ENCODE measurements around the gene SRM.
"Not testable (repeated sequence)": the region's sequence is repeated elsewhere in the genome, so short reads cannot be mapped to it uniquely, and the experiment has no call there.

The SRM gene

GRCh38 chr1:11044849-11045427 is 14.9 kb downstream of the SRM start:
- no peak for DNase-seq (ENCODE audit: low spot score)

GRCh38 chr1:11044086-11044848 is 15.6 kb downstream of the SRM start:
- no peak for DNase-seq (ENCODE audit: low spot score)

GRCh38 chr1:11042995-11043874 is 16.6 kb downstream of the SRM start:
- no peak for DNase-seq (ENCODE audit: low spot score)

GRCh38 chr1:11042065-11042464 is 17.8 kb downstream of the SRM start:
- no peak for DNase-seq (ENCODE audit: low spot score)

- DNase-seq (ENCODE audit: low spot score), result no peak
These were observed 18.8 kb downstream of the SRM start for GRCh38 chr1:11041048-11041447.

GRCh38 chr1:11040105-11040429 is 19.8 kb downstream of the SRM start:
- not testable (repeated sequence) for DNase-seq (ENCODE audit: low spot score)

GRCh38 chr1:11039351-11040104 is 20.3 kb downstream of the SRM start:
- DNase-seq (ENCODE audit: low spot score), result no peak

- peak; percentile 81 for DNase-seq (ENCODE audit: low spot score)
These were observed 22.1 kb downstream of the SRM start for GRCh38 chr1:11037740-11038182.

- DNase-seq (ENCODE audit: low spot score), result not testable (repeated sequence)
These were observed 22.6 kb downstream of the SRM start for GRCh38 chr1:11037019-11037739.

GRCh38 chr1:11031624-11032262 is 28.1 kb downstream of the SRM start:
- DNase-seq (ENCODE audit: low spot score), result no peak

GRCh38 chr1:11030865-11031264 is 29.0 kb downstream of the SRM start:
- no peak for DNase-seq (ENCODE audit: low spot score)

GRCh38 chr1:11028018-11028417 is 31.8 kb downstream of the SRM start:
- DNase-seq (ENCODE audit: low spot score), result no peak

- DNase-seq (ENCODE audit: low spot score), result no peak
These were observed 32.5 kb downstream of the SRM start for GRCh38 chr1:11027316-11027715.

- no peak for DNase-seq (ENCODE audit: low spot score)
These were observed 32.9 kb downstream of the SRM start for GRCh38 chr1:11026903-11027302.

- DNase-seq (ENCODE audit: low spot score), result no peak
These were observed 33.8 kb downstream of the SRM start for GRCh38 chr1:11026052-11026451.

- no peak for DNase-seq (ENCODE audit: low spot score)
These were observed 34.2 kb downstream of the SRM start for GRCh38 chr1:11025618-11026017.

GRCh38 chr1:11024874-11025203 is 35.0 kb downstream of the SRM start:
- DNase-seq (ENCODE audit: low spot score), result no peak

- DNase-seq (ENCODE audit: low spot score), result no peak
These were observed 35.5 kb downstream of the SRM start for GRCh38 chr1:11024154-11024873.

GRCh38 chr1:11023201-11023600 is 36.6 kb downstream of the SRM start:
- DNase-seq (ENCODE audit: low spot score), result no peak

GRCh38 chr1:11019971-11020370 is 39.8 kb downstream of the SRM start:
- DNase-seq (ENCODE audit: low spot score), result no peak

All from germinal center (tissue), 1 donor.